T-cell (primary cell): ENCODE data around the gene BAZ2B. TPM values are rescaled to one million over a fixed set of nuclear protein-coding genes. Genes with fewer than 3 reads are reported as not detected.

Source experiments
- ATAC-seq, 4 experiments: fragments of 200-7000 bp in 3 of 4; fragments of 150-1000 bp in 1 of 4; cut with Tn5 transposase; replicated peaks in 1 of 4; 1 replicate in 3 of 4; 2 replicates in 1 of 4; pipeline ENCODE4 v1.10.0; 2021; ENCODE audit warnings: moderate library complexity in 3 of 4, mild to moderate bottlenecking in 2 of 4, moderate number of reproducible peaks in 1 of 4
- CTCF ChIA-PET, 2 donors: fragments of 300-600 bp; sonication (Branson Sonifier 250); formaldehyde crosslinking; loops; one replicate each; lab custom pipeline; 2022; ENCODE audit warnings: antibody characterized with exemption in 2 of 2; lab: Charles Lee
- POLR2A ChIA-PET, 2 donors: fragments of 300-600 bp; sonication (Branson Sonifier 250); formaldehyde crosslinking; loops; one replicate each; lab custom pipeline; 2022; ENCODE audit warnings: antibody characterized with exemption in 2 of 2; lab: Charles Lee
- DNase-seq, 35 experiments: peaks; one replicate each; pipeline versions ENCODE4 v3.0.0 to v3.0.0-alpha.2; 2013 to 2023
- H3K27ac ChIP-seq: one replicate; pipeline ENCODE4 v1.5.1; 2013; ENCODE audit warnings: low read length
- H3K27me3 ChIP-seq, 2 experiments: replicated peaks in 1 of 2; 1 replicate in 1 of 2; 2 replicates in 1 of 2; pipeline versions ENCODE4 v1.6.1 to v1.7.0; 2013; ENCODE audit warnings: low read length in 1 of 2, mixed read lengths in 1 of 2; ENCODE audit not compliant: control insufficient read depth in 2 of 2, insufficient read depth in 2 of 2; ENCODE audit errors: extremely low read depth in 1 of 2
- H3K36me3 ChIP-seq, 2 donors: 1 replicate in 1 of 2; 2 replicates in 1 of 2; pipeline versions ENCODE4 v1.6.1 to v1.7.0; 2013; ENCODE audit warnings: low read length in 1 of 2; ENCODE audit not compliant: control insufficient read depth in 2 of 2, insufficient read depth in 1 of 2; ENCODE audit errors: extremely low read depth in 1 of 2
- H3K4me1 ChIP-seq, 2 experiments: 1 replicate in 1 of 2; 2 replicates in 1 of 2; pipeline versions ENCODE4 v1.6.1 to v1.7.0; 2013; ENCODE audit warnings: low read length in 2 of 2, mixed read lengths in 1 of 2; ENCODE audit not compliant: insufficient read depth in 2 of 2, control insufficient read depth in 1 of 2; ENCODE audit errors: extremely low read depth in 1 of 2
- H3K4me3 ChIP-seq, 2 donors: 1 replicate in 1 of 2; 2 replicates in 1 of 2; pipeline versions ENCODE4 v1.5.1 to v1.7.0; 2013; ENCODE audit warnings: mild to moderate bottlenecking in 2 of 2, low read length in 1 of 2, moderate library complexity in 1 of 2; ENCODE audit not compliant: control insufficient read depth in 1 of 2; ENCODE audit errors: extremely low read depth in 1 of 2
- H3K9me3 ChIP-seq: 2 replicates; pipeline ENCODE4 v1.7.0; 2013
- H3K27ac Mint-ChIP-seq, 2 donors: one replicate each; pipeline ENCODE4 v1.8.0; 2020 to 2021; ENCODE audit warnings: mild to moderate bottlenecking in 2 of 2, mixed read lengths in 2 of 2
- H3K27me3 Mint-ChIP-seq, 2 donors: one replicate each; pipeline ENCODE4 v1.8.0; 2021 to 2022; ENCODE audit warnings: mixed read lengths in 2 of 2
- H3K36me3 Mint-ChIP-seq: one replicate; pipeline ENCODE4 v1.8.0; 2021; ENCODE audit warnings: mixed read lengths
- H3K4me1 Mint-ChIP-seq, 3 donors: one replicate each; pipeline ENCODE4 v1.8.0; 2020 to 2022; ENCODE audit warnings: mixed read lengths in 3 of 3, mild to moderate bottlenecking in 1 of 3
- H3K4me3 Mint-ChIP-seq, 3 donors: one replicate each; pipeline ENCODE4 v1.8.0; 2020 to 2022; ENCODE audit warnings: mild to moderate bottlenecking in 3 of 3, mixed read lengths in 3 of 3, moderate library complexity in 3 of 3
- H3K9me3 Mint-ChIP-seq, 3 donors: one replicate each; pipeline ENCODE4 v1.8.0; 2020 to 2022; ENCODE audit warnings: mixed read lengths in 3 of 3
- WGBS: methylation state at CpG from one replicate; pipeline ENCODE4 v1.1.5; 2013; ENCODE audit warnings: missing lambda C conversion rate; ENCODE audit not compliant: insufficient coverage; 5-methylcytosine and 5-hydroxymethylcytosine counted together
- total RNA-seq, 35 experiments: library from RNA in 6 of 35; stranded (reverse) in 6 of 35; fragments of 120-200 nt in 1 of 35; gene quantifications; one replicate each; pipeline versions ENCODE4 v1.2.1 to v1.2.4 and lab custom pipeline; 2013 to 2026

The BAZ2B gene
- total RNA-seq, 5 donors from 2014 or later (not counting 1 experiment from before 2014, with no cell fraction given) = 21.2 to 38.5 (median 27.2) TPM

- no peak for ATAC-seq
- CTCF ChIA-PET = no interaction called here
- H3K4me3 ChIP-seq = no peak overlapping the region
These were observed 234.8 kb downstream of the BAZ2B start for GRCh38 chr2:159381574-159381973.

DNA sequence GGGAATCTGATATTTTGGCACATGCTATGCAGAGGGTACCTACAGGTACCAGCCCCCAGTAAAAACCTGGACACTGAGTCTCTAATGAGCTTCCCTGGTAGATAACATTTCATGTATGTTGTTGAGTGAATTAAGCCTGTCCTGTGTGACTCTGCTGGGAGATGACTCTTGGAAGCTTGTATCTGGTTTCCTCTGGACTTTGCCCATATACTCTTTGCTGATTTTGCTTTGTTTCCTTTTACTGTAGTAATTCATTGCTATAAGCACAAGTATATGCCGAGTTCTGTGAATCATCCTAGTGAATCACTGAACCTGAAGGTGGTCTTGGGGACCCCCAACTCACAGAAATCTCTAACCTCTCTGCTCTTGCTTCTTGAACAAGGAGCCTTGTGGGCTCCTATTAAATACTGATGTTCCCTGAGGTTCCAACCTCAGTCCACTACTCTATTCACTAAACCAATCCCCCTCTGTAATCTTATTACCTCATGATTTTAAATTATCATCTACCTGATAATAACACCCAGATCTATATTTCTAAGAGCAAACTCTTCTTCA, 235.6 kb downstream of the BAZ2B start:
- CTCF ChIA-PET = no interaction called here
- WGBS = 100% methylated on average over 1 of the region's 1 CpG

More at GRCh38 chr2:159381574-159381973, 234.8 kb downstream of the BAZ2B start:
- no peaks in the 10 kb centered on the region for H3K4me1 ChIP-seq
- Mint-ChIP-seq H3K27ac (no peak overlapping the region), H3K27me3 (no peaks in the 10 kb centered on the region), H3K9me3 (no peaks in the 10 kb centered on the region), H3K4me3 (no peak overlapping the region), H3K36me3 (peaks cover 28% of the 10 kb centered on the region), H3K4me1 (no peaks in the 10 kb centered on the region)
- no peaks in the 10 kb centered on the region for H3K9me3 ChIP-seq
- no peak for DNase-seq
- H3K27me3 ChIP-seq = no peaks in the 10 kb centered on the region
- H3K36me3 ChIP-seq = peaks cover 0 to 13% of the 10 kb centered on the region in 2 donors
- no peak overlapping the region for H3K27ac ChIP-seq
- POLR2A ChIA-PET = no interaction called here

GRCh38 chr2:159379181-159379580, 237.2 kb downstream of the BAZ2B start:
- no peak for ATAC-seq
- H3K9me3 Mint-ChIP-seq = no peaks in the 10 kb centered on the region

More for the DNA sequence above, 235.6 kb downstream of the BAZ2B start:
- no peaks in the 10 kb centered on the region for H3K4me1 ChIP-seq
- POLR2A ChIA-PET = no interaction called here
- H3K27me3 ChIP-seq = no peaks in the 10 kb centered on the region
- Mint-ChIP-seq H3K27me3 (no peaks in the 10 kb centered on the region), H3K36me3 (peaks cover 22% of the 10 kb centered on the region), H3K4me3 (no peak overlapping the region), H3K27ac (no peak overlapping the region), H3K4me1 (no peaks in the 10 kb centered on the region), H3K9me3 (no peaks in the 10 kb centered on the region)
- no peak for ATAC-seq
- H3K27ac ChIP-seq = no peak overlapping the region
- peaks cover 0 to 8% of the 10 kb centered on the region in 2 donors for H3K36me3 ChIP-seq
- H3K4me3 ChIP-seq = no peak overlapping the region
- no peaks in the 10 kb centered on the region for H3K9me3 ChIP-seq
- no peak for DNase-seq

GRCh38 chr2:159375241-159375640, 241.1 kb downstream of the BAZ2B start:
- Mint-ChIP-seq H3K36me3 (peaks cover 40% of the 10 kb centered on the region), H3K9me3 (no peaks in the 10 kb centered on the region), H3K4me3 (no peak overlapping the region), H3K4me1 (no peaks in the 10 kb centered on the region), H3K27me3 (no peaks in the 10 kb centered on the region), H3K27ac (no peak overlapping the region)
- H3K4me1 ChIP-seq = no peaks in the 10 kb centered on the region
- H3K4me3 ChIP-seq = no peak overlapping the region
- no peaks in the 10 kb centered on the region for H3K9me3 ChIP-seq
- no peak for ATAC-seq
- H3K27ac ChIP-seq = no peak overlapping the region
- CTCF ChIA-PET = interaction anchor here in 1 of 2 donors (0.7 kb wide), 1 partner anchor 1682 kb away, joined by 3 read pairs; no protein-coding TSS in a partner anchor
- H3K36me3 ChIP-seq = peaks cover 0 to 10% of the 10 kb centered on the region in 2 donors
- H3K27me3 ChIP-seq = no peaks in the 10 kb centered on the region
- no peak for DNase-seq
- POLR2A ChIA-PET = no interaction called here

More at GRCh38 chr2:159379181-159379580, 237.2 kb downstream of the BAZ2B start:
- Mint-ChIP-seq H3K27ac (no peak overlapping the region), H3K4me1 (no peaks in the 10 kb centered on the region), H3K36me3 (peaks cover 29% of the 10 kb centered on the region), H3K4me3 (no peak overlapping the region), H3K27me3 (no peaks in the 10 kb centered on the region)
- peaks cover 0 to 6% of the 10 kb centered on the region in 2 donors for H3K36me3 ChIP-seq
- H3K27ac ChIP-seq = no peak overlapping the region
- ChIA-PET POLR2A (no interaction called here), CTCF (interaction anchor here in 1 of 2 donors (0.5 kb wide), 1 partner anchor 295 kb away, joined by 7 read pairs; no protein-coding TSS in a partner anchor)
- H3K4me3 ChIP-seq = no peak overlapping the region
- H3K27me3 ChIP-seq = no peaks in the 10 kb centered on the region
- no peaks in the 10 kb centered on the region for H3K9me3 ChIP-seq
- no peak for DNase-seq
- no CpG with 5 or more reads among the region's 1 CpG for WGBS
- no peaks in the 10 kb centered on the region for H3K4me1 ChIP-seq

DNA sequence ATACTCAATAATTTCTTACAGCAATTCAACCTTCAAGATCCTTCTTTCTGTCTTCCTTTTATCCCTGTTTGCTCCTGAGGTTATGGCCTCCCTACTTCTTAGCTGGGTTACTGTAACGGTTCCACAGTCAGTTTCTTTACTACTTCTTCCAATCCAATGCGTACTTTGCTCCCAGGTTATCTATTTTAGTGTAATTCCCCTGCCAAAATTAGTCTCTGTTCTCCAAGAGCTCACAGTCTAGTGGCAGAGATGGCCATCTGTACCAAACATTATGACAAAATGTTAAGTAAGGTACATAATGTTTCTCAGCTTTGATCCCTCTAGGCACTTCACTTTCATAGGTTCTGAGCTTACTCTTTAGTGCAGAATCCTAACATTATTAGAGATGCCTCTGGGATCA, 244.8 kb downstream of the BAZ2B start:
- Mint-ChIP-seq H3K4me3 (no peak overlapping the region), H3K27me3 (no peaks in the 10 kb centered on the region)

DNA sequence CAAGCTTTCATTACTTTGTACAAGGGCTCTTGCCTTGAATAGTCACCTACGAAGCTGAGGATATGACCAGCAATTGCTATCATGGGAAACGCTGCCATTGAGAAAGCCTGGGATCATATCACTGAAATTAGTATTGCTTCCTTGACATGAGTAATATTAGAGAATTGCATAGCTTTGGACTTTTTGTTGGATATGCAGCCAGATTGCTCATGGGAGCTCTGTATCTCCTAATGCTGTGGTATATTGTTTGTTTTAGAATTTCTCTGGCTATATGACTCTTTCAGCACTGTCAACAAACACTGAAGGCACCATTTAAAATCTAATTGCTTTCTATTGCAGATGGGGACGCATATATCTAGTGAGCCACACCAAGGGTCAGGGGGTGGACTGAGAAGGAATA, 249.8 kb downstream of the BAZ2B start:
- CTCF ChIA-PET = no interaction called here
- Mint-ChIP-seq H3K36me3 (peaks cover 72% of the 10 kb centered on the region), H3K27ac (no peak overlapping the region), H3K27me3 (no peaks in the 10 kb centered on the region), H3K9me3 (peaks cover 0 to 7% (median 0%) of the 10 kb centered on the region in 3 donors), H3K4me1 (no peaks in the 10 kb centered on the region), H3K4me3 (no peak overlapping the region)
- Histone ChIP-seq H3K4me3 (no peak overlapping the region), H3K27me3 (no peaks in the 10 kb centered on the region), H3K9me3 (no peaks in the 10 kb centered on the region), H3K27ac (no peak overlapping the region), H3K36me3 (peaks cover 5% of the 10 kb centered on the region in 2 donors), H3K4me1 (no peaks in the 10 kb centered on the region)
- no peak for DNase-seq
- ATAC-seq = no peak
- 100% methylated on average over 2 of the region's 3 CpGs for WGBS
- POLR2A ChIA-PET = no interaction called here

More for the DNA sequence above, 244.8 kb downstream of the BAZ2B start:
- no peaks in the 10 kb centered on the region for H3K4me1 Mint-ChIP-seq
- WGBS = 60% methylated on average over 1 of the region's 2 CpGs
- ATAC-seq (no peak), DNase-seq (no peak)
- no peaks in the 10 kb centered on the region for H3K9me3 Mint-ChIP-seq
- H3K9me3 ChIP-seq = no peaks in the 10 kb centered on the region
- H3K27me3 ChIP-seq = no peaks in the 10 kb centered on the region
- H3K4me1 ChIP-seq = no peaks in the 10 kb centered on the region
- no peak overlapping the region for H3K27ac Mint-ChIP-seq
- H3K27ac ChIP-seq = no peak overlapping the region
- H3K36me3 Mint-ChIP-seq = peaks cover 55% of the 10 kb centered on the region
- ChIA-PET CTCF (interaction anchor here in 1 of 2 donors (0.6 kb wide), 1 partner anchor 855 kb away, joined by 3 read pairs; no protein-coding TSS in a partner anchor), POLR2A (no interaction called here)
- peaks cover 0 to 16% of the 10 kb centered on the region in 2 donors for H3K36me3 ChIP-seq
- no peak overlapping the region for H3K4me3 ChIP-seq
